GM18498 (cell line): ENCODE results near the gene NR0B2.
"Not testable (repeated sequence)": the region's sequence is repeated elsewhere in the genome, so short reads cannot be mapped to it uniquely, and the experiment has no call there.

ENCODE experiments used
- ATAC-seq: cut with Tn5 transposase; IDR thresholded peaks from one replicate; pipeline ENCODE4 v1.9.1; 2021; ENCODE audit warnings: mild to moderate bottlenecking, moderate library complexity; ENCODE audit not compliant: unreplicated experiment

Gene NR0B2

GRCh38 chr1:26913754-26914619 lies at the start of gene NR0B2:
Gene NR0B2, minus strand, starts transcription at chr1:26913975. Its CDS starts 35 bp downstream, at chr1:26913940.
- no peak for ATAC-seq

GRCh38 chr1:26961826-26962225 lies 48.1 kb upstream of the NR0B2 start:
- no peak for ATAC-seq

- no peak for ATAC-seq
Observed at GRCh38 chr1:26960625-26960966, 46.8 kb upstream of the NR0B2 start.

GRCh38 chr1:26959722-26960624 lies 46.2 kb upstream of the NR0B2 start, which contains the start of gene KDF1:
Gene KDF1, minus strand, starts transcription at chr1:26960468. Its CDS starts 8,088 bp downstream, at chr1:26952380.
- no peak for ATAC-seq

- no peak for ATAC-seq
Observed at GRCh38 chr1:26959270-26959669, 45.5 kb upstream of the NR0B2 start.

- ATAC-seq: no peak
Observed at GRCh38 chr1:26957306-26957705, 43.5 kb upstream of the NR0B2 start.

- ATAC-seq: no peak
Observed at GRCh38 chr1:26956321-26956720, 42.5 kb upstream of the NR0B2 start.

GRCh38 chr1:26953374-26953773 lies 39.6 kb upstream of the NR0B2 start:
- ATAC-seq: no peak

GRCh38 chr1:26951821-26952497 lies 38.2 kb upstream of the NR0B2 start:
- ATAC-seq: no peak

GRCh38 chr1:26951216-26951615 lies 37.4 kb upstream of the NR0B2 start:
- ATAC-seq: no peak

- ATAC-seq: no peak
Observed at GRCh38 chr1:26950602-26951001, 36.8 kb upstream of the NR0B2 start.

GRCh38 chr1:26949926-26950319 lies 36.1 kb upstream of the NR0B2 start:
- no peak for ATAC-seq

GRCh38 chr1:26949266-26949925 lies 35.6 kb upstream of the NR0B2 start:
- ATAC-seq: no peak

- ATAC-seq: not testable (repeated sequence)
Observed at GRCh38 chr1:26948725-26949057, 34.9 kb upstream of the NR0B2 start.

GRCh38 chr1:26946270-26946669 lies 32.5 kb upstream of the NR0B2 start:
- ATAC-seq: no peak

GRCh38 chr1:26945728-26946127 lies 32.0 kb upstream of the NR0B2 start:
- no peak for ATAC-seq

GRCh38 chr1:26945138-26945537 lies 31.4 kb upstream of the NR0B2 start:
- no peak for ATAC-seq

GRCh38 chr1:26942656-26943055 lies 28.9 kb upstream of the NR0B2 start:
- ATAC-seq: no peak

GRCh38 chr1:26941311-26941710 lies 27.5 kb upstream of the NR0B2 start:
- ATAC-seq: no peak

- no peak for ATAC-seq
Observed at GRCh38 chr1:26938659-26939025, 24.9 kb upstream of the NR0B2 start.
